AG09319 (cell line): ENCODE measurements around the gene HOXB6.

Experiments used
- DNase-seq: peaks from one replicate; pipeline ENCODE4 v3.0.0-alpha.2; 2010; ENCODE audit warnings: low read depth; ENCODE audit errors: extremely low read depth
- TF ChIP-seq, protein P1 (sequence below): IDR thresholded peaks from 2 replicates; pipeline ENCODE4 v1.5.1; 2011; ENCODE audit warnings: low read depth, mild to moderate bottlenecking, inconsistent platforms, low read length, moderate library complexity

HOXB6 gene

DNA sequence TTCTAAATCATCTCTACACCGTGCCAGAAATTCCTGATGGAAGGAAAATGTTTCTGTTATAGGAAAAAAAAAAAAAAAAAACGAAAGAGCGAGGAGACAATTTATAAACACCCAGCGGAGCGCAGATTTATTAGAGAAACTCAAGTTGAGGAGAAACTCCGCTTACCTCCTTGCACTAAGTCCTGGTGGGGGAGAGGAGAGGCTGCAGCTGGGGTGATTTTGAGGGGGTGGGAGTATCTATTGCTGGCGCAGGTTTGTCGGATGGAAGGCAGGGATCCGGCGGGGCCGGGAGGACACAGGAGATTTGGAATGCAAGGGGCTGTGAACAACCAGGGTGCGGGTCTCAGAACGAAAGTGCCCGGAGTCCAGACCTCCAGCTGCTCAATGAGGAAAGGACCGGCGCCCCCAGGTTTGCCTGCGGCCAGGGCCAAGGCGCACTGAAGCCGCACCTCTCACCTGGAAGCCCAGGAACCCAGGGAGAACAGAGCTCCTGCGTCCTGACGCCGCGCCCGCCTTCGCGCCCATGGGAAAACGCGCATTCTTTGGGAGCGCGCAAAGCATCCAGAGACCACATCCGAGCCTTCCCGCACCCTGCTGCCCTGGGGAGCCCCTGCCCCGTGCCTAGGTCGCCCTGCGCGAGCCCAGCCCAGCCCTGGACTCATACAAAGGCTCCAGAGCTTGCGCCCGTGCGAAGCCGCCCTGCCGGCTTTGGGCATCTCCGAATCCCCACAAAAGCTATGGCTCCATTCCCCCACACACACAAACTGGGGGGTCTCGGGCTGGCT, 12.9 kb upstream of the HOXB6 start:
- no peak for DNase-seq

DNA sequence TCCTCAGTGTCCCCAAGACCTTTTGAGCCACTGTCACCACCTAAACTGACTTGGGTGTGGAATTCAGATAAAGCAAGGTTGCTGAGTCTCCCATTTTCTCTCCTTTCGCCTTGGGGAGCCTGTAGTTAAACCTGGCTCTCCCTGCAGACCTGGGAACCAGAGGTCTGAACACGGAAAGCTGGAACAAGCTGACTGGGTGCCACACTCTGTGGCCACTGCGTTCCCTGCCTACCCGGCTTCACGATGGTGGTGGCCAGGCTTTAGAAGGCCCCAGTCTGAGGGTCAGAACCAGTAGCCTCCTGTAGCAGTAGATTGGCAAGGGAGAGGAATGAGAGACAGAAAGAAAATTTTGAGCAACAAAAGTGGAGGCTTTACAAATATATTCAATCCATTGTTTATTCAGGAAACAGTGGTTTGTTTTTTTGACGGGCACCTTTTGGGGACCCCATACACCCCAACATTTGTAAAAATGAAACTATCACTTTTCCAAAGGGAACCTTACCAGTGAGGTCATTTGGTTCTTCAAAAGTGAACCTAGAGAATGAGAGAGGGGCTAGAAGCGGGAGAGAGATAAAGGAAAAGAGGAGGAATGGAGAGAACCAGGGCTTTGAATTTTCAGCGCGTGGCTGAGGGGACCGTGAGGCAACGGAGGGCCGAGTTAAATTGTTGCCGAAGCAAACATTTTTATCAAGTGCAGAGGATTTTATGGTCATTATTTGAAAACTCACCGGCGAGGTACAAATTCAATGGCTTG, 12.1 kb upstream of the HOXB6 start:
- TF ChIP-seq, protein P1, sequence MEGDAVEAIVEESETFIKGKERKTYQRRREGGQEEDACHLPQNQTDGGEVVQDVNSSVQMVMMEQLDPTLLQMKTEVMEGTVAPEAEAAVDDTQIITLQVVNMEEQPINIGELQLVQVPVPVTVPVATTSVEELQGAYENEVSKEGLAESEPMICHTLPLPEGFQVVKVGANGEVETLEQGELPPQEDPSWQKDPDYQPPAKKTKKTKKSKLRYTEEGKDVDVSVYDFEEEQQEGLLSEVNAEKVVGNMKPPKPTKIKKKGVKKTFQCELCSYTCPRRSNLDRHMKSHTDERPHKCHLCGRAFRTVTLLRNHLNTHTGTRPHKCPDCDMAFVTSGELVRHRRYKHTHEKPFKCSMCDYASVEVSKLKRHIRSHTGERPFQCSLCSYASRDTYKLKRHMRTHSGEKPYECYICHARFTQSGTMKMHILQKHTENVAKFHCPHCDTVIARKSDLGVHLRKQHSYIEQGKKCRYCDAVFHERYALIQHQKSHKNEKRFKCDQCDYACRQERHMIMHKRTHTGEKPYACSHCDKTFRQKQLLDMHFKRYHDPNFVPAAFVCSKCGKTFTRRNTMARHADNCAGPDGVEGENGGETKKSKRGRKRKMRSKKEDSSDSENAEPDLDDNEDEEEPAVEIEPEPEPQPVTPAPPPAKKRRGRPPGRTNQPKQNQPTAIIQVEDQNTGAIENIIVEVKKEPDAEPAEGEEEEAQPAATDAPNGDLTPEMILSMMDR: no peak
- DNase-seq: no peak

More for the DNA sequence above, 12.9 kb upstream of the HOXB6 start:
- TF ChIP-seq, protein P1: no peak

DNA sequence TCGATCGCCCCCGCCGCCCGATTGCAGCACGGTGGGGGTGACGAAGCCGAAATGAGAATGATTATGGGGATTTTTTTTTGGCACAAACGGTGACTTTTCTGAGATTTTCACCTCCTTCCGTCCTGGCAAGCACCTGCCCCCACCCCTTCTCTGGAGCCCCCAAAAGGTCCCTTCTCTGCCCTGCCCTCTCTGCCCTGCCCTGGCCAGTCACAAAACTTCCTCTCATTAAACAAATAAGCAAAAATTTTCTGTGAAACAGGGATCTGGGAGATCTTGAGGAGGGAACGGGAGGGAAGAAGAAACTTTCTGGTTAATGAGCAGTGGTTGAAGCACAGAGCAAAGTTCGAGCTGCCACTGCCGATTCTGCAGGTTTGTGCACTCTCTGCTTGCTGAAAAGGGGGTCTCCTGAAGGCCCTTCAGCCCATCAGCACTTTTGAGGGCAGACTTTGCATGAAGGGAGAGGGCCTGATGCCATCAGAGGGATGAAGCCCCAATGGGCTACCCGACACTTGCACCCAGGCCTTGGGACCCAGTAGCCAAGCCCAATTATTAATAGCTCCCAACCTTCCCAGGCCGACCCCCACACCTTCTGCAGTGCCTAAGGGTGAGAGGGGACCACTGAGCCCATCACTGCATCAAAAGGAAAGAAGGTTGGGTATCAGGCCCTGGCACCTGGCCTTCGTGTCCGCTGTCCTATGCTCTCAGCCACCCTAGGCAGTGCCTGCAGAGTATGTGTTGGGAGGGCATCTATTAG, 11.4 kb upstream of the HOXB6 start:
- TF ChIP-seq, protein P1: no peak
- DNase-seq: no peak

DNA sequence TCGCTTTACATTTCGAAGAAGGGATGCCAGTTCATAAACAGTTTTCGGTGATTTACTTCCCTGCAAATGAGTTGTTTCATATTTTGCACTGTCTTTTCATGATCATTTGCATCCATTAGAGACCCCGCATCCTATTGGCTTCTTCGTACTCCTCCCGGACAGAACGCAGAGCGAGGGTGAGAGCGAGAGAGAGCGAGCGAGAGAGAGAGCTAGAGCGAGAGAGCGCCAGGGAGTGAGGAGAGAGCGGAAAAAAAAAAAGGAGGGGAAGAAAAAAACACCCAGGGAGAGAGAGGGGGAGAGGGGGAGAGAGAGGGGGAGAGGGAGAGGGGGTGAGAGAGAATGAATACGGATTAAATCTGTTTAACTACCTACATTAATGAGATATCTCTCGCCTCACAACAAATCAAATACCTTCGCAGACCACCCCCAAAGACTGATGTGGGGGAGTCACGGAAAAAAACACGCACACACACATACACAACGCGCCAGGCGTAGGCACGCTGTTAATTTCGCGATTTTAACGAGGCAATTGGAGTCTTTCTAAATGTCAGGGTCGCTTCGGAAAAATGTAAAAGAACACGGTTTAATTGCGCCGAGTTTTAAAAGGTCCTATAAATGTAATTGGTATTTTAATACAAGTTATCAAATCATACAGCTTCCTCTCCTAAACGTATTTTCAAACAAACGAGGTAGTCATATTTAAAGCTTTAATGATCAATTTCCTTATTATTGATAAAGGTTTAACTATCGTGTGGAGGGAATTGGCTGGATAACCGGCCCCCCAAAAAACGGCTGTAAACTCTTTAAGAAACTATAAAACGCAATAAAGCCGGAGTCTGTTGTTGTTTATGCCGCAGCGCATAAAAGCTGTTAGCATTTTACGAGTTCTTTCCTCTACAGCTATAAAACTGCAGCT, 10.5 kb upstream of the HOXB6 start, which contains the start of gene HOXB8:
Gene HOXB8 (minus strand): TSS at position 246 of the 916 bp plus-strand sequence. CDS start 588 bp downstream, outside the sequence.
- TF ChIP-seq, protein P1: no peak
- no peak for DNase-seq

DNA sequence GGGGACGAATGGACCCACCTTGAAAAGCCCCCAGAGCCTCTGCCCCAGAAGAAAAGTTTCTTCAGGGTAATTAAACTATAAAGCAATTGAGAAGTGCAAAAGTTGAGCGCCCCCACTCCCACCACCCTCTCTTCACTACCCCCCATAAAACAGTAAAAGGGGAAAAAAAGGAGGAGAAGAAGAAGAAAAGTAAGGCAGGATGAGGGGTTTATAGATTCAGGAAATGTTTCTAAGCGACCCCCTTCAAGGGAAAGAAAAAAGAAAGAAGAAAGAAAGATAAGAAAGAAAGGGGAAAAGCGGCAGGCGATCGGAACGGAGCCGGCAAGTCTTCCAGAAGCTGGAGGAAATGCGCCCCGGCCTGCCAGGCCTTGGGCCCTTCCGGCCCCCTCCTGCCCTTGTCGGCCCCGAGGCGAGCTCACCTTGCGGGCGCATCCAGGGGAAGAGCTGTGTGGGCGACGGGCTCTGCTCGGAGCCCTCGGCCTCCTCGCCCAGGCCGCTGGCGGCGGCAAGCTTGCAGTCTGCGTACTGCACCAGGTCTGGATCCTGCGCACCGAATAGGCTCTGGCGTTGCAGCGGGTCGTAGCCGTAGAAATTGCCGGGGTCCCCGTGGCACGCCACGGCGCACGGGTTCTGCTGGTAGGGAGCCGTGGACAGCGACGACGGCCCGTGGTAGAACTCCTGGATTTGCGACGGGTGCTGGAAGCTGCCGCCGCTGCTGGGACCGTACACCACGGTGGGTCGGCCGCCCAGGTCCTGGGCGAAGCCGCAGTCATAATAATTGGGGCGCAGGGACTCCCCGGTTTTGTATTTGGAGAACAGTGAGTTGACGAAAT, 9.3 kb upstream of the HOXB6 start:
- TF ChIP-seq, protein P1: no peak

More for the DNA sequence above, 9.3 kb upstream of the HOXB6 start:
- DNase-seq: no peak
